Measurements from ENCODE around the gene TSC2. TPM values are rescaled to one million over a fixed set of nuclear protein-coding genes. Genes with fewer than 3 reads are reported as not detected.
A peak's percentile ranks its signal among the peaks of the same experiment; 100 is the strongest.

Gene TSC2
- total RNA-seq, 3 donors from 2014 or later = 140 to 161 (median 150) TPM

GRCh38 chr16:2086106-2086742 lies 38.4 kb downstream of the TSC2 start:
- H3K4me3 ChIP-seq = no peak overlapping the region
- no peaks in the 10 kb centered on the region for H3K9me3 ChIP-seq
- TF ChIP-seq CTCF (IDR thresholded peaks at IDR 0.05) = no peak
- DNase-seq (no peak), ATAC-seq (no peak)
- peaks cover 8% of the 10 kb centered on the region for H3K4me1 ChIP-seq (ENCODE audit: low read depth)
- intact Hi-C loops (cut with DNase I, micrococcal nuclease) = no loop called here
- H3K36me3 ChIP-seq (ENCODE audit: low read depth) = peaks cover 5% of the 10 kb centered on the region

GRCh38 chr16:2086812-2087747 lies 39.3 kb downstream of the TSC2 start:
- TF ChIP-seq CTCF (IDR thresholded peaks at IDR 0.05) = no peak
- H3K9me3 ChIP-seq = no peaks in the 10 kb centered on the region
- ATAC-seq (no peak), DNase-seq (no peak)
- H3K4me3 ChIP-seq = no peak overlapping the region
- peaks cover 5% of the 10 kb centered on the region for H3K36me3 ChIP-seq (ENCODE audit: low read depth)
- intact Hi-C loops (cut with DNase I, micrococcal nuclease) = no loop called here
- H3K4me1 ChIP-seq (ENCODE audit: low read depth) = peaks cover 13% of the 10 kb centered on the region

- H3K4me1 ChIP-seq (ENCODE audit: low read depth) = peaks cover 20% of the 10 kb centered on the region
- intact Hi-C loops (cut with DNase I, micrococcal nuclease) = no loop called here
These were observed 40.2 kb downstream of the TSC2 start for GRCh38 chr16:2087748-2088631.

GRCh38 chr16:2088759-2089358 lies 41.1 kb downstream of the TSC2 start:
- Histone ChIP-seq H3K36me3 (ENCODE audit: low read depth) (peaks cover 5% of the 10 kb centered on the region), H3K4me1 (ENCODE audit: low read depth) (peaks cover 23% of the 10 kb centered on the region), H3K4me3 (no peak overlapping the region), H3K9me3 (no peaks in the 10 kb centered on the region)
- ATAC-seq = no peak
- DNase-seq = no peak
- intact Hi-C loops (cut with DNase I, micrococcal nuclease) = no loop called here
- no peak for TF ChIP-seq CTCF (IDR thresholded peaks at IDR 0.05)

More at GRCh38 chr16:2087748-2088631, 40.2 kb downstream of the TSC2 start:
- Histone ChIP-seq H3K9me3 (no peaks in the 10 kb centered on the region), H3K4me3 (no peak overlapping the region), H3K36me3 (ENCODE audit: low read depth) (peaks cover 5% of the 10 kb centered on the region)
- DNase-seq (peak in 2 of 3 donors; percentile 51 to 60), ATAC-seq (no peak)
- TF ChIP-seq CTCF (IDR thresholded peaks at IDR 0.05) = no peak

All from mucosa of descending colon (tissue), 3 donors.